ENCODE data around the gene SUN1.

The SUN1 gene

DNA sequence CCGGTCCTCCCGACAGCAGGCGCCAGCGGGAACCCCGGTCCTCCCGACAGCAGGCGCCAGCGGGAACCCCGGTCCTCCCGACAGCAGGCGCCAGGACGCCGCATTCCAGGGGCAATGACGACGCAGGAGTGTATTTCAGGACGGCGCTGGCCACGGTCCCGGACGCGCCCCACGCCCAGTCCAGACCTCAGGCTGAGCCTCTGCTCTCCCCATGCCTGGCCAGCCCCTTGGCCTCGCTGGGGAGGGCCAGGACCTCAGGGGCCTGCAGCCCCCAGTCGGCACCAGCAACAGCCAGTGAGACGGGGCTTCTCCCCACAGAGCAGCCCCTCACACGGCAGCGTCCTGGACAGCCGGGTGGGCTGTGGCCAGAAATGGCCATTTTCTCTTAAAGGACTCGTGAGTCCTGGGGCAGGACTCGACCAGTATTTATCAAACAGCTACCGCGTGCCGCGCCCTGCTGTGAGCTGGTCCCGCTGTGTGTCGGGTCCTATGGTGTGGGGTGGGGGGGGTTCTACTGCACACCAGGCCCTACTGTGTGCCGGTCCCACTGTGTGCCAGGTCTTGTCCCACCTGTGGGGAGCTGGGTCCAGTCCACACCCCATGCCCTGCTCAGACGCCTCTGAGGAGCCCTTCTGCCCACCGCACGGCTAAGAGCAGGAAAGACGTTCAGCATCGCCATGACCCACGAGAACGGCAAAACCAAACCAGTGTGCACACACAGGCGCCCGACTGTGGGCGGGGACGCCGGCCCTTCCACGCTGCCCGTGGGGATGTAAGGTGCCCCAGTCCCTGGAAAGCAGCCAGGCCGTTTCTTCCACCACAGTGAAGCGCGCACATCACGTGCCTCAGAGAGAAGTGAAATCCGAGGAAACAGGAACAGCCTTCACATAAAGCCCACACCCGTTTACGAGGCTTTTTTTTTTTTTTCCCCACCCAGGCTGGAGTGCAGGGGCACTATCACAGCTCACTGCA, 77.4 kb downstream of the SUN1 start:
- no peak for DNase-seq

DNA sequence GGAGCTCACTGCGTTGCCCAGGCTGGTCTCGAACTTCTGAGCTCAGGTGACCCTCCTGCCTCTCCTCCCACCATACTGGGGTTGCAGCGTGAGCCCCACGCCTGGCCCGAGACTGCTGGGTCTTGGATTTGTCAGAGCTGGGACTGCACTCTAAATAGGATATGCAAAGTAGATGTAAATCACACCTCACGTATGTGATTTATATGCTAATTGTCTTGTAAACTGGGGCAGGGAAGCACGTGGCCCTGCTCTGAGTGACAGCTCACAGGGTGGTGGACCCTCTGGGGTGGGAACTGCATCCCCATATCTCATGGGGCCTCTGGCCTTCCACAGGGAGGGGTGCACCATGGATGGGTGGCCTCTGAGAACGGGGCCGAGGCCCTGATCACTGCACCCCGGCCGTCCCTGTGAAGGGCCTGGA, 78.2 kb downstream of the SUN1 start:
- DNase-seq: no peak

DNA sequence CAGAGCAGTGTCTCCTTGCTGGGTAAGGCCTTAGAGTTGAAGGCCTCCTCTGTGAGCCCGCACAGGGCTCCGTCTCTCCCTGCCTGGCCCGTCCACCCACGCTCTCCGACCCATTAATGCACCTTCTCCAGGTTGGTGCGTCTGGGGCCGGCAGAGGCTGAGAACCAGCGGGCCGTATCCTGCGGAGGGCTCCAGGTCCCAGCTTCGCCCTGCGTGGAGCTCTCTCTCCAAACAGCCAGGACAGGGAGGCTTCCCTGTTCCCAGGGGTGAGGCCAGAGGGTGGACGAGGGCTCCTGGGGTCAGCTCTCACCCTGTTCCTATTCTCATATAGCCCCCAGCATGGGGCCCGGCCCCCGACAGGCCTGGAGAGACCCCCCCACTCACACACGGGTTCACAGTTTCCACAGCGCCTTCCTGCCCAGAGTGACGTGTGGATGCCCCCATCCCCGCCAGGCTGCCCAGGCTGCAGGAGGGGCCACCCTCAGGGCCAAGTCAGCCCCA, 78.7 kb downstream of the SUN1 start:
- DNase-seq: no peak

DNA sequence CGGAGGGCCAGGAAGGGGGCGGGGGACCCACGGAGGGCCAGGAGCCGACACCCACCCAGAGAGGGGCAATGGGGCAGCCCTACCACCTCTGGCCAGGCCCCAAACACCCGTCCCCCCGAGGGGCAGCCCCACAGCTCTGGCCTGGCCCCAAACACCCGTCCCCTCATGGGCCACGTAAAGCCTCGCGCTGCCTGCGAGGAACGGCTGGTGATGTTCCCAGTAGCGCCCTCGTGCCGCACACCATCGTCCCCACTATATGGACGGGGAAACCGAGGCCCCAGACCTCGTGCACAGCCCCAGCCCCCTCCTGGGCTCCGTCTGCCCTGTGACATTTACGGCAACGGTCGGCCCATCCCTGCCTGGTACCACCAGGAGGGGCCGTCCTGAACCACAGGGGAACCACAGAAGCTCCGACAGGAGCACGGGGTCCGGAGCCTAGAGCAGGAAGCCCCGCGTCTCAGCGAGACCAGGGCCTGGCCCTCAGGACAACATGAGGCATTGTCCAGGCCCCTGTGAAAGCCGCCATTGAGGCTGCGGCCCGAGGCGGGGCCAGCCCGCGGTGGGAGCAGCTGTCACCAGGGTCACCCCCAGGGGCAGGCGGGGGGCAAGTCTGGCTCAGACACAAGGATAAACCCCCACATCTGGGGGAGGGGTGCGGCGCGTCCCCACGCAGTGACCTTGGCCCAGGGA, 79.7 kb downstream of the SUN1 start:
- no peak for DNase-seq

DNA sequence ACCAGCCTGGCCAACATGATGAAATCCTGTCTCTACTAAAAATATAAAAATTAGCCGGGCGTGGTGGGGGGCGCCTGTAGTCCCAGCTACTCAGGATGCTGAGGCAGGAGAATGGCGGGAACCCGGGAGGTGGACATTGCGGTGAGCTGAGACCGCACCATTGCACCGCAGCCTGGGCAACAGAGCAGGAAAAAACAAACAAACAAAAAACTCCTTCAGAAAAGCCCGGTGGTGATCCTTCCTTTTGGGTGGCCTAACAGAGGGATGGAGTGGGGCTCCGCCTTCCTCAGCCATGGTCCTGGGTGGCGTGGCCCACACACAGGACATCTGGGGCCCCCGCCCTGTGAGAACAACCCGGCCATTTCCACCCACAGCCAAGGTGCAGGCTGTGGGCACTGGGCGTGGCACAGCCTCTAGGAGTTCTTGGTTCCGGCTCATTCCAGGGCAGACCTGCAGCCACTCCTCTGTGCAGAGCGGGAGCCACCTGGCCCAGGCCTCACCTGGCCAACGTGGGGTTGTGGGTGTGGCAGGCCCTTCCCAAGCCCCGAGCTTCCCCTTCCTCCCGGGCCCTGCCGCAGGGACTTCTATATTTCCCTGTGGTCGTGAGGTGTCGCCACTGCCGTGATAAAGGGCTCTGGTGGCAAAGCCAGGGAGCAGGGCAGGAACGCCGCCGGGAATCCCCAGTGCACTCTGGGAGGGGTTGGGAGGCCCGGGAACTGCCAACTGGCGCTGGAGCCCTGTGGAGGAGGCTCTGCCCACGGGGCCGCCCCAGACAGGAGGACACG, 81.7 kb downstream of the SUN1 start:
- no peak for DNase-seq

DNA sequence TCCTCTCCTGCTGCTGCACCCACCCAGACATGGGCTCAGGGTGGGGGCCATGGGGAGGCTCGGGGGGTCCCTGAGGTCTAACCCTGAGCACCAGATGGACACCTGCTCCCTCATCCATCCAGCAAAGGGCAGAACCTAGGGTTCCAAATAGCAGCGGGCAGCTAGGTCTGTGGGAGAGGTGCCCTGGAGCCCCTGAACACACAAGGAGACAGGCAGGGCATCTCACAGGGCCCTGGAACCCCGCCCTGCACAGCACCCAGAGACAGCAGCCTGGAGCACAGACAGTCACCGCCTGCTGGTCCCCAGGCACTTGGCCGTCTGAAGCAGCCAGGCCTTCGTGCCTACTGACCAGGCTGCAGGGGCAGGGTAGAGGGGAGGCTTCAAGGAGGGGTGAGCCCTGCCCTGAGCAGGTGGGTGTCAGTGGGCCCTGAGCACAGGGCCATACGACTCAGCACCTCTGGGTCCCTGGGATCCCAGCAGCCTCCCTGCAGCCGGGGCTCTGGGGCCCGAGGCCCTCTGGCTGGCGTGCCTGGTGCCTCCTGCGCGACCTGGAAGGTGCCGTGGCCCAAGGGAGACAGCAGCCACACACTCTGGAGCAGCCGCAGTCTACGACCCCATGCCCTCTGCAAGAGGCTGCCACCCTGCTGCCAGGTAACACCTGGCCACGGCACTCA, 82.4 kb downstream of the SUN1 start:
- no peak for DNase-seq

DNA sequence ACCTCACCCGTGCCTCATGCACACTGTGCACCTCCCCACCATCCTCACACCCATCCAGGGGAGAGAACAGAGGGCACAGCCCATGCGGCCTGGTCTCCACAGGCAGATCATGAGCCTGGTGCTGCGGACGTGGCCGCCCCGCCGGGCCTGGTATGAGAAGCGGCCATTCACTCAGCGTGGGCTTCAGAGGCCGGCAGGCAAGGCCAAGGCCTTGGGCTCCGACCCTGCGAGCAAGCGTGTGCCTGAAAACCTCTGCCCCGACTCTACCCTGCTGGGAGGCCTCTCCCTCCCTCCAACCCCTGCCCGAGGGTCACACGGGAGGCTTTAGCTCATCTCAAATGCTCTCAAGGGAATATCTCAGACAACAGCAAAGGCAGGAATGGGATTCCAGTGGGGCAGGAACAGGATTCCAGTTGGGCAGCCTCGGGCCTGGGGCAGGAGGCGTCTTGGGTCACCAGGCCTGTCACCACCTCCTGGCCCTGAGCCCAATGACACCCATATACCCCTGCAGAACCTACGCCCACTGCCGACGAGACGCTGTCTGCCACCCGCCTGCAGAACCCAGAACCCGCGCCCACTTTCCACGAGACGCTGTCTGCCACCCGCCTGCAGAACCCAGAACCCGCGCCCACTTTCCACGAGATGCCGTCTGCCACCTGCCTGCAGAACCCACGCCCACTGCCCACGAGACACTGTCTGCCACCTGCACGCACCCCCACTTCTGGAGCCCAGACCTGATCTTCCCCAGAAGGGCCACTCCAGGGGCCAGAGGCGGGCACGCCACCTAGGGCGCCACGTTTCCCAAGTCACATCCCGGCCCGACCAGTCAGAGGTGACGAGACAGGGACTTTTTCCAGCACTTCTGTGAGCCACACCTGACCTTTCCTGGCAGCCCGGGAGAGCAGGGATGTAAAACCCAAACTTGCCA, 83.3 kb downstream of the SUN1 start:
- no peak for DNase-seq

DNA sequence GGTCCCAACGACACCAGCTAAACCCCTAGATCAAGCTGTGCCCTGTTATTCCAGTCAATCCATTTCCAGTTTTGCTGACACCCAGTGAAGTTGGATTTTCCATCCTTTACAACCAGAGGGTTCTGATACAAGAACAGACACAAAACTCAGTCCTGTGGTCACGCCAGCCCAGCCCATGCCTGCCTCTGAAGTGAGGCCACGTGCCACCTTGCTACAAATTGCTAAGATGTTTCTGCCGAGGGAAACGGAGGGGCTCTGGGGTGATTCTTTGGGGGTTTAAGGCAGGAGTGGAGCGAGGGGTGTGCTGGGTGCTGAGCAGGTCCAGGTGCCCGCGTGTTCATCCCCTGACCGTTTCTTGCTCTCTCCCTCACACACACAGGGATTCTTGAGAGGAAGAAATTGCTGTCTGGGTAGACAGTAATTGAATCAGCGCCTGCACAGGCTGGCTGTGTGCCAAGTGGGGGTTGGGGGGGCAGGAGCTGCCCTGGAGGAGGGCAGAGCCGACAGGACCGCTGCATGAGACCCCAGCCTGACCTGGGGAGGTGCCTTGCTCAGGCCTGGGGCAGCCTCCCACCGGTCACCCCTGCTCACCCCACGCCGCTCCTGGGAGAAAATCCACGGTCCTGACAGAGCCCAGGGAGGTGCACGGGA, 84.1 kb downstream of the SUN1 start:
- DNase-seq: no peak

DNA sequence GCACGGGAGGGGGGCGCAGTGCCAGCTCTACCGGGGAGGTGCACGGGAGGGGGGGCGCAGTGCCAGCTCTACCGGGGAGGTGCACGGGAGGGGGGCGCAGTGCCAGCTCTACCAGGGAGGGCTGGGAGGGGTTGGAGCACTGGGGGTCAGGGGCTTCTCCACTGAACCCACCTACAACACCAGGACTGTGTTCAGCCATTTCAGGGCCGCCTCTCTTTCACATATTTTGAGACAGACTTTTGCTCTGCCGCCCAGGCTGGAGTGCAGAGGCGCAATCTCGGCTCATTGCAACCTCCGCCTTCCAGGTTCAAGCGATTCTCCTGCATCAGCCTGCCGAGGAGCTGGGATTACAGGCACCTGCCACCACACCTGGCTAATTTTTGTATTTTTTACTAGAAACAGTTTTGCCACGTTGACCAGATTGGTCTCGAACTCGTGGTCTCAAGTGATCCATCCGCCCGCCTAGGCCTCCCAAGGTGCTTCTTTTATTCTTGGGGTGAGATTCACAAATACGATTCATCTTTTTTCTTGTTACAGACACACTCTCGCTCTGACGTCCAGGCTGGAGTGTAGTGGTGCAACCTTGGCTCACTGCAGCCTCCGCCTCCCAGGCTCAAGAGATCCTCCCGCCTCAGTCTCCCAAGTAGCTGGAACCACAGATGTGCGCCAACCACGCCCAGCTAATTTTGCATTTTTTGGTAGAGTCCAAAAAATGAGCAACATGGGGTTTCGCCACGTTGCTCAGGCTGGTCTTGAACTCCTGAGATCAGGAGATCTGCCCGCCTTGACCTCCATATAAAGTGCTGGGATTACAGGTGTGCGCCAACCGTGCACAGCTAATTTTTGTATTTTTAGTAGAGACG, 85.2 kb downstream of the SUN1 start:
- no peak for DNase-seq

DNA sequence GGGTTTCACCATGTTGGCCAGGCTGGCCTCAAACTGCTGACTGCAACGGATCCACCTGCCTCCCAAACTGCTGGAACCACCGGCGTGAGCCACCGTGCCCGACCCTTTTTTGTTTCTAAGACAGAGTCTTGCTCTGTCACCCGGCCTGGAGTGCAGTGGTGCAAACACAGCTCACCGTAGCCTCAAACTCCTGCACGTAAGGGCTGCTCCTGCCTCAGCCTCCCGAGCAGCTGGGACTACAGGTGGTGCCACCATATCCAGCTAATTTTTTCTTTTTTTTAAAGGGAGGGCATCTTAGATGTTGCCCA, 85.8 kb downstream of the SUN1 start:
- no peak for DNase-seq

DNA sequence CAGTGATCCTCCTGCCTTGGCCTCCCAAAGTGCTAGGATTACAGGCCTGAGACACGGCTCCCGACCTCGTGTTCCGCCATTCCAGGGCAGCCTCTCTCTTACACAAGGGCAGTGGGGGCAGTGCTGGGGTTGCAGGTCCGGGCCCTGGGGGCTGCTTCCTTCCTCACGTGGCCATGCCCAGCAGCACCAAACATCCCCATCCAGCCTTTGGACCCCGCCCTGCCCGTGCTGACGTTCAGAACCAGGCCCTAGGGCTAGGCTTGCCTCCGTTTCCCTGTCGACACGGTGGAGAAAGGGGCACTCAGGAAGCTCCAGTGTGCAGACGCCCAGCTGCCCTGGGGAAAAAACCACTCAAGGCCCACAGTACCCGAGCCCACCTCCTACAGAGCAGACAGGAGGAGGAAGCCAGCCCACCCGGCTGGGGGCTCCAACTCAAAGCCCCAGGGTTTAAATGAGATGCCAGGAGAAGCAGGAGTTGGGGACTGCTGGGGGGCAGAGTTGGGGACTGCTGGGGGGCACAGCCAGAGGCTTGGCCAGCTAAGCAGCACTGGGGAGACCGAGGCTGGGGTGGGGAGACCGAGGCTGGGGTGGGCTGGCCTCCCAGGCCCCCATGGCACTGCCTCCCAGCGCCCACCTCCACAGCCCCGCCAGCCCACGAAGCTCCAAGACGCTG, 86.3 kb downstream of the SUN1 start:
- no peak for DNase-seq

DNA sequence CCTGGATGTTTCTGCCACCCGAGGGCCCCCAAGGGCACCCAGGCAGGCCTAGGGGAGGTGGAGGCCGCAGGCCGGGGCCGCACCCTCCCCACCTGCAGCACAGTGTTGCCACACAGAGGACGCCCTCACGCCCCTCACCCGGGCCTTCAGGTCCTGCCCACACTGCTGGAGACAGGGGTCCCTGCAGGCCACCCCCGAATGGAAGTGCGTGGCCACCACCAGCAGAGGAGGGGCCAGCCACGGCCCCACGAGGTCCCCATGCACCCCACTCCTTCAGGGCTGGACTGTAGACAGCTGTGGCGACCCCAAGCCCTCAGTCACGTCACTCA, 86.8 kb downstream of the SUN1 start:
- DNase-seq: no peak

DNA sequence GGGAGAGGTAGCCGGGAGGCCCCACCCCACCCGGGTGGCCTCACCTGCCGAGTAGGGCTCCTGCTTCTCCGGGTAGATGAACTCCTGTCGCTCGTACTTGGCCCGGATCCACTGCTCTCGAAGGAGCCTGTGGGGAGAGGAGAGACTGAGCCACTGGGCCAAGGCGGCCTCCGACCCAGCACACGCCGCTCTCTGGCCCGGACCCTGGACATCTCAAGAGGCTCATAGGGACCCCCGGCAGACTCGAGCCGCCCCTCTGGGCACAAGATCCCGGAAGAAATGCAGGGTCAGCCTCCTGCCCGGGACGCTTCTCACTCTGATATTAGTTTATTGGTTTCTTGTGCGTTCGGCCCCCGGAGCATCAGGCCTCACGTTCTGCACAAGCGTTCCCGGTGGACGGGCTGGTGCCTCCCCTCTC, 87.7 kb downstream of the SUN1 start:
- no peak for DNase-seq

DNA sequence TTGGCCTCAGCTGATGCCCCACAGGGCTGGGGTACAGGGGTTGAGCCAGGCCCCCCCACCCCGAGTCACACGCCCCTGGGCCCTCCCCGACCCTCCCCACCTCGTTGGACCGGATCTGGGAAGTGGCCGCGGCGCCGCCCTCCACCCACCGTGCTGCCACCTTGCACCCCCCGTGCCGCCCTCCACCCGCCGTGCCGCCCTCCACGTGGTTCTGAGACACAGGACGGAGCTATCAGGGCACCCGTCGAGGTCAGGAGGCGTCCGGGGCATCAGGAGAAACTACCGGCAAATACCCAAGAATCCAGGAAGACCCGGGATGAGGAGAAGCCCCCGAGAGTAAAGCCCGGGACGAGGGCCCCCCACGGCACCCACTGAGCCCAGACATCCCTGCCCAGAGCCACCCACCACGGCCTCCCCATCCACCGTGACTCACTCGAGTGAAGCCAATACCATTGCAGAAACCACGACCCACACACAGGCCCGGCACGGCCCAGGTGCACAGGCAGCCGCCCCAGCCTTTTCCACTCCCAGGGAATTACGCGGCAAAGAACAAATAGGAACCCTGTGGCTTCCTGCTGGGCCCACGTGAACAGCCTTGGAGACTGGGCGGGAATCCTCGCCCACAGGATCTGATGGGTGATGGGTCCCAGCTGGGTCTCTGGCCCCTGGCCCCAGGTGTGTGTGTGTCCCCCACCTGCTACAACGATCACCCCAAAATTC, 88.2 kb downstream of the SUN1 start:
- peak; percentile 35 to 39 for DNase-seq

DNA sequence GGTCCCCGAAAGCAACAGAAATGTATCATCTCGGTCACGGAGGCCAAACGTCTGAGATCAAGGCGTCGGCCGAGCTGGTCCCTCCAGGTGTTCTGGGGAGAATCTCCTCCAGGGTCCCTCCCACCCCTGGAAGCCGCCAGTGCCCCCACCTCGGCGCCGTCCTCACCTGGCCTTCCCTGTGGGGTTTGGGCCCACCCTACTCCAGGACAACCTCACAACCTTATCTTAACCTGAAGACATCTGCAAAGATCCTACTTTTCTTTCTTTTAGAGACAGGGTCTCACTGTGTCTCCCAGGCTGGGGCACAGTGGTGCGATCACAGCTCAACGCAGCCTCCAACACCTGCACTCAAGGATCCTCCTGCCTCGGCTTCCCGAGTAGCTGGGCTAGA, 88.8 kb downstream of the SUN1 start:
- DNase-seq: no peak

DNA sequence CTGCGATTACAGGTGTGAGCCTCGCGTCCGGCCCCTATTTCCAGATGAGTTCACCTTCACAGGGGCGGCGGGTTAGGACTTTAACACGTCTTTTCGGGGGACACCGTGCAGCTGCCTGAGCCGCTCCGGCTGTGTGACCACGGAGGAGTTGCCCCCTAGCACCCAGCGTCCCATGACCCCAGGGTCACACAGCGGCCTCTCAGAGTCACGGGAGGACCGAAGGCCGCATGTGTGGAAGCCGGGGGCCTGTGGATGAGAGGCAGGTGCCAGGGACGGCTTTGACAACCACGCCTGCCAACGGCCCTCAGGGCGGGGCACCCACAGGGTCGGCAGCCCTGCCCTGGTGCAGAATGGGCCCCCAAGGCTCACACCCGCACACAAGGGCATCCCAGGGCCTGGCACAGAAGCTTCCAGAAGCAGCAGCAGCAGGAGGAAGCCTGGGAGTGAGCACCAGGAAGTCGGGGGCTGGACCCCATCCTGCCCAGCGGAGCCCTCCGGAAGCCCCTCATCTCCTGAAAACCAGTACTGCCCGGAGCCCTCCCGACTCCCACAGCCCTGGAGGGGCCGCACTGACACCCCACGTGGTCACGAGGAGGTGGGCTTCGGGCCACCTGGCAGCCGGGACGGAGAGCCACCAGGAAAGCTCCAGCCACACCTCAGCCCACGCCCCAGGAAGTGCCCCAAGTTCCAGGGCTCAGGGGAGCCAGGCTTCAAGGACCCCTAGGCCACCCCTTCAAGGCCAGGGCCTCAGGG, 89.5 kb downstream of the SUN1 start:
- no peak for DNase-seq

DNA sequence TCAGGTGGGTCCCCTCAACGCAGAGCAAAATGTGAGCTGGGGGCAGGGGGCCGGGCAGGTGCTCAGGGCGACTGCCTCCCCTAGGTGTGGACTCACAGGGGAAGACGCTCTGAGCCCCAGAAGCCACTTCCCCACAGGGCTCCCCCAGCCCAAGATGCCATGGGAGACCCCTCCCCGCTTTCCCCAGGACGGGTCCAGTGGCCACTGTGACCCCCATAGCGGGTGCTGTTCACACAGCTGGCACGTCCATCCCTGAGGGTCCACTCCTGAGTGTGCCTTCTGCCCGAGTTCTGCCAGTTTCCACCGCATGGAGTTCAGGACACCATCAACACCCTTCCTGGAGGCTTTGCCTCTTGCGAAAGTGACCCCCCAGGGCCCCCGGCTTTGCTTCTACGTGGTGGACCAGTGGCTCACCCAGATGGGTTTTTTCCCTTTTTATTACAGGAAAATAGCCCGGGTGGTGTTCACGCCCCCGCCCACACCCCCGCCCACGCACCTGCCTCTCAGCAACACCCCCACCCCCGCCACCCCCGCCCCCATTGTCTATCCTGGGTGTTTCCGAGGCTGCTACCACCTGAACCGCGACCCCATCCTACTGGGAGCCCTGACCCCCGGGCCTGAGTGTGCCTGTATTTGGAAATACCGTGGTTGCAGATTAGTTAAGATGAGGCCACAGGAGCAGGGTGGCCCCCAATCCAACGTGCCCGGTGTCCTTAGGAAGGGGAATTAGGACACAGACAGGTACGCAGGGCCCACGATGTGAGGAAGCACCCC, 90.2 kb downstream of the SUN1 start:
- peak; percentile 50 to 61 for DNase-seq

All from stimulated activated CD4-positive, alpha-beta T cell treated with anti-CD3 and anti-CD28 coated beads, Interleukin-4, amount 100 ng/mL, for 4 hours (primary cell).